Sigmoid colon (tissue), 7 donors: ENCODE data around the gene MZB1. TPM values are rescaled to one million over a fixed set of nuclear protein-coding genes. Genes with fewer than 3 reads are reported as not detected.
A peak's percentile ranks its signal among the peaks of the same experiment; 100 is the strongest.
"Not testable (repeated sequence)": the region's sequence is repeated elsewhere in the genome, so short reads cannot be mapped to it uniquely, and the experiment has no call there.

Experiments used
- DNase-seq: peaks from one replicate; pipeline ENCODE4 v3.0.0-alpha.2; 2019
- H3K27ac ChIP-seq, 4 donors: fragments of 200-600 bp; sonication (generic); one replicate each; pipeline ENCODE4 v1.5.1; 2016 to 2019; ENCODE audit warnings: mild to moderate bottlenecking in 1 of 4
- H3K27me3 ChIP-seq, 3 donors: fragments of 200-600 bp; sonication (generic); one replicate each; pipeline ENCODE4 v1.5.1; 2019; ENCODE audit warnings: mild to moderate bottlenecking in 1 of 3
- H3K36me3 ChIP-seq, 4 donors: fragments of 200-600 bp; sonication (generic); one replicate each; pipeline ENCODE4 v1.5.1; 2016 to 2019
- H3K4me1 ChIP-seq, 4 donors: fragments of 200-600 bp; sonication (generic); one replicate each; pipeline ENCODE4 v1.5.1; 2017 to 2019
- H3K4me3 ChIP-seq, 4 donors: fragments of 200-600 bp; sonication (generic); one replicate each; pipeline ENCODE4 v1.5.1; 2017 to 2019; ENCODE audit warnings: mild to moderate bottlenecking in 2 of 4, moderate library complexity in 1 of 4
- H3K9me3 ChIP-seq, 4 donors: fragments of 200-600 bp in 3 of 4; sonication (generic) in 3 of 4; one replicate each; pipeline versions ENCODE4 v1.5.1 to v1.6.1; 2013 to 2019
- CTCF ChIP-seq, 4 experiments: fragments of 450-650 bp in 3 of 4; fragments of 200-600 bp in 1 of 4; IDR thresholded peaks; one replicate each; pipeline ENCODE4 v1.5.1; 2016 to 2019; ENCODE audit warnings: antibody characterized with exemption in 4 of 4, mild to moderate bottlenecking in 3 of 4, moderate library complexity in 2 of 4
- EP300 ChIP-seq, 4 donors: sonication (generic); formaldehyde crosslinking; IDR thresholded peaks; one replicate each; pipeline ENCODE4 v1.6.1; 2017; ENCODE audit warnings: antibody characterized with exemption in 4 of 4
- POLR2A ChIP-seq, 2 donors: fragments of 450-650 bp; IDR thresholded peaks; one replicate each; pipeline ENCODE4 v1.6.1; 2016; ENCODE audit warnings: antibody characterized with exemption in 2 of 2, mild to moderate bottlenecking in 2 of 2, moderate library complexity in 2 of 2
- POLR2AphosphoS5 ChIP-seq, 4 donors: sonication (generic); formaldehyde crosslinking; IDR thresholded peaks; one replicate each; pipeline ENCODE4 v1.6.1; 2017; ENCODE audit warnings: antibody characterized with exemption in 4 of 4
- WGBS, 2 donors: extraction: QIAGEN DNeasy Blood & Tissue Kit; methylation state at CpG; one replicate each; pipeline ENCODE4 v1.1.7; 2013; 5-methylcytosine and 5-hydroxymethylcytosine counted together
- intact Hi-C: fragments of 100-400 bp; cut with DNase I; formaldehyde crosslinking; loops from one replicate; pipeline ENCODE4 v1.15.1; 2023
- polyA plus RNA-seq, 3 donors: library from polyadenylated mRNA; stranded (reverse); fragments of 200-250 nt; gene quantifications; one replicate each; pipeline ENCODE4 v1.2.3, GENCODE V29; 2013
- total RNA-seq, 4 donors: library from RNA; depleted of rRNA; stranded (reverse); fragments of >200 nt; gene quantifications; one replicate each; pipeline ENCODE4 v1.1.0, GENCODE V29; 2016
- donor health status: healthy with polysubstance abuse.
- donor health status: Bipolar disorder and iron deficiency.
- donor health status: healthy.

Gene MZB1
- total and polyA plus RNA-seq, 7 donors = 2.2 to 29.2 (median 3.2) TPM; not detected in 3

DNA sequence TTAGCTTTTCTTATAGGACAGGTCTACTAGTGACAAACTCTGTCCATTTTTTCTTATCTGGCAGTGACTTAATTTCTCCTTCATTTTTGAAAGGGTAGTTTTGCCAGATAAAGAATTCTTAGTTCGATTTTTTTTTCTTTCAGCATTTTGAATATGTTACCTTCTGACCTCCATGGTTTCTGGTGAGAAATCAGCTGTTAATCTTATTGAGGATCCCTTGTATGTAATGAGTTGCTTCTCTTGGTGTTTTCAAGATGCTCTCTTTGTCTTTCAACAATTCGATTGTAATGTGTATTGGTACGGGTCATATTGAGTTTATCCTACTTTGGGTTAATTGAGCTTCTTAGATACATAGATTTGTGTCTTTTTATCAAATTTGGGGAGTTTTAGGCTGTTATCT lies 35.5 kb downstream of the MZB1 start:
- Histone ChIP-seq H3K27ac (no peak overlapping the region), H3K4me3 (no peak overlapping the region), H3K4me1 (peaks cover 0 to 26% (median 8%) of the 10 kb centered on the region in 4 donors), H3K27me3 (no peaks in the 10 kb centered on the region), H3K36me3 (peaks cover 0 to 5% (median 2%) of the 10 kb centered on the region in 4 donors), H3K9me3 (no peaks in the 10 kb centered on the region)
- TF ChIP-seq POLR2AphosphoS5 (IDR thresholded peaks at IDR 0.05) (no peak), EP300 (IDR thresholded peaks at IDR 0.05) (no peak), CTCF (IDR thresholded peaks at IDR 0.05) (no peak), POLR2A (IDR thresholded peaks at IDR 0.05) (no peak)
- DNase-seq = no peak
- WGBS, 2 donors = 95 to 97% methylated on average over 3 of the region's 3 CpGs
- intact Hi-C loops = no loop called here

GRCh38 chr5:139347863-139348262 lies 41.9 kb downstream of the MZB1 start:
- WGBS, 2 donors = 89 to 94% methylated on average over 9 of the region's 9 CpGs
- H3K9me3 ChIP-seq, H3K4me3 ChIP-seq, DNase-seq, H3K36me3 ChIP-seq, H3K27ac ChIP-seq, intact Hi-C loops, H3K27me3 ChIP-seq: not testable (repeated sequence)
- H3K4me1 ChIP-seq = peaks cover 0 to 52% (median 32%) of the 10 kb centered on the region in 4 donors

- H3K4me1 ChIP-seq = peaks cover 0 to 57% (median 36%) of the 10 kb centered on the region in 4 donors
- DNase-seq, intact Hi-C loops, H3K4me3 ChIP-seq, H3K27ac ChIP-seq, H3K36me3 ChIP-seq, H3K9me3 ChIP-seq, H3K27me3 ChIP-seq: not testable (repeated sequence)
- WGBS, 2 donors = 94 to 95% methylated on average over 8 of the region's 8 CpGs
Measured at GRCh38 chr5:139345442-139345841, 44.3 kb downstream of the MZB1 start.

DNA sequence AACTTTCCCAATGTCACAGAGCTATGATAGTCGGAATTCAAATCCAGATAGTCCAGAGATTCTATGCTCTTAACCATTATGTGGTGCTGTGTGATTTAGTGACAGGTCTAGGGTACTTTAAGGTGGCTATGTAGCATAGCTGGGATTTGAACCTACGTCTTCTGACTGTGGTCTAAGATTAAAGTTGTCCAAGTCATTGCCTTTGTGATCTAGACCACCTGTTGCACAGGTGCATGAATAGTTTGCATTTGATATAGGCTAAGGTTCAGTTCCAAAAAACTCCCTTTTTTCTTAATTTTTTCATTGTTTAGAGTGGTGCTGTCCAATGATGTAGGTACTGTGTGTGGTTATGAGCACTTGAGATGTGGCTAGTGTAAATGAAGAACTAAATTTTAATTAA lies 45.5 kb downstream of the MZB1 start:
- TF ChIP-seq EP300 (IDR thresholded peaks at IDR 0.05) = no peak
- no peak for TF ChIP-seq POLR2A (IDR thresholded peaks at IDR 0.05)
- TF ChIP-seq POLR2AphosphoS5 (IDR thresholded peaks at IDR 0.05) = no peak
- TF ChIP-seq CTCF (IDR thresholded peaks at IDR 0.05) = no peak
- intact Hi-C loops = loop anchor here (5.0 kb wide), 1 partner anchor 58 kb away; the partner anchor contains the start of gene SPATA24
- H3K4me1 ChIP-seq = peaks cover 0 to 53% (median 32%) of the 10 kb centered on the region in 4 donors

GRCh38 chr5:139343476-139343875 lies 46.2 kb downstream of the MZB1 start:
- Histone ChIP-seq H3K27ac (peak overlapping the region in 1 of 4 donors; percentile 94), H3K4me3 (peak overlapping the region in 2 of 4 donors; percentile 65 to 90), H3K36me3 (no peaks in the 10 kb centered on the region), H3K27me3 (no peaks in the 10 kb centered on the region), H3K9me3 (no peaks in the 10 kb centered on the region), H3K4me1 (peaks cover 0 to 52% (median 30%) of the 10 kb centered on the region in 4 donors)
- TF ChIP-seq POLR2AphosphoS5 (IDR thresholded peaks at IDR 0.05) (no peak), EP300 (IDR thresholded peaks at IDR 0.05) (no peak), CTCF (IDR thresholded peaks at IDR 0.05) (no peak)
- 67 to 84% methylated on average over 9 of the region's 9 CpGs for WGBS, 2 donors
- intact Hi-C loops = loop anchor here (5.0 kb wide), 1 partner anchor 59 kb away; the partner anchor contains the start of gene SPATA24
- DNase-seq = no peak

More for the DNA sequence above, 45.5 kb downstream of the MZB1 start:
- 63 to 86% methylated on average over 2 of the region's 2 CpGs for WGBS, 2 donors
- Histone ChIP-seq H3K27me3 (no peaks in the 10 kb centered on the region), H3K36me3 (no peaks in the 10 kb centered on the region), H3K9me3 (no peaks in the 10 kb centered on the region), H3K27ac (no peak overlapping the region), H3K4me3 (no peak overlapping the region)
- no peak for DNase-seq

DNA sequence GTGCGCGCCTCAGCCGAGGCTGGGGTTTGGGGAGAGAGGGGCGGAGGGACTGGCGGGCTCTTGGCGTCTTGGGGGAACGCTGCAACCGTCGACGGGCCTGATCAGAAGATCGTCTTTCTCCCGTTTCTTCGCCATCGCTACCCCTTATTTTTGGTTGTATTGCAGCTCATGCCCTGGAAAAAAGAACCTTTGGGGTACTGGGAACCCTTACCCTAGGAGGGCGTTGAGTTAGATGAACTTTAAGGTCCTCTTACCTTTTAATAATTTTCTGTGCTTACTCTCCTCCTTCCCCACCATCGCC lies 47.3 kb downstream of the MZB1 start:
- intact Hi-C loops = loop anchor here (5.0 kb wide), 1 partner anchor 60 kb away; the partner anchor contains the start of gene SPATA24
- DNase-seq = no peak
- Histone ChIP-seq H3K27ac (peak overlapping the region; percentile 93 to 98 (median 96)), H3K27me3 (no peaks in the 10 kb centered on the region), H3K9me3 (no peaks in the 10 kb centered on the region), H3K4me3 (peak overlapping the region; percentile 65 to 91 (median 84)), H3K4me1 (peaks cover 0 to 47% (median 28%) of the 10 kb centered on the region in 4 donors), H3K36me3 (no peaks in the 10 kb centered on the region)
- TF ChIP-seq POLR2AphosphoS5 (IDR thresholded peaks at IDR 0.05) = no peak
- TF ChIP-seq POLR2A (IDR thresholded peaks at IDR 0.05) = no peak
- no peak for TF ChIP-seq CTCF (IDR thresholded peaks at IDR 0.05)
- no peak for TF ChIP-seq EP300 (IDR thresholded peaks at IDR 0.05)
- 0% methylated on average over 16 of the region's 16 CpGs for WGBS, 2 donors
